Right lobe of liver (tissue), 6 donors: ENCODE results near the gene PPIC. TPM values are rescaled to one million over a fixed set of nuclear protein-coding genes. Genes with fewer than 3 reads are reported as not detected.
"Not testable (repeated sequence)": the region's sequence is repeated elsewhere in the genome, so short reads cannot be mapped to it uniquely, and the experiment has no call there.

Source experiments
- ATAC-seq, 4 donors: fragments of 200-7000 bp; cut with Tn5 transposase; one replicate each; pipeline ENCODE4 v1.9.1; 2020; ENCODE audit warnings: mild to moderate bottlenecking in 4 of 4, moderate library complexity in 4 of 4
- DNase-seq, 3 donors: peaks; one replicate each; pipeline ENCODE4 v3.0.0-alpha.2; 2020
- H3K27ac ChIP-seq, 3 donors: fragments of 200-600 bp; one replicate each; pipeline ENCODE4 v1.8.0; 2022
- H3K27me3 ChIP-seq, 2 donors: fragments of 200-600 bp; one replicate each; pipeline ENCODE4 v1.8.0; 2022
- H3K36me3 ChIP-seq, 4 donors: fragments of 200-600 bp; sonication (generic) in 1 of 4; one replicate each; pipeline versions ENCODE4 v1.5.1 to v1.8.0; 2017 to 2022; ENCODE audit warnings: control low read depth in 1 of 4
- H3K4me1 ChIP-seq, 4 donors: fragments of 200-600 bp; sonication (generic) in 1 of 4; one replicate each; pipeline versions ENCODE4 v1.5.1 to v1.8.0; 2017 to 2022; ENCODE audit warnings: control low read depth in 1 of 4
- H3K4me3 ChIP-seq, 3 donors: fragments of 200-600 bp; one replicate each; pipeline ENCODE4 v1.8.0; 2022
- H3K9me3 ChIP-seq, 4 donors: fragments of 200-600 bp; sonication (generic) in 1 of 4; one replicate each; pipeline versions ENCODE4 v1.5.1 to v1.8.0; 2017 to 2022; ENCODE audit warnings: control low read depth in 1 of 4
- POLR2A ChIP-seq: fragments of 450-650 bp; IDR thresholded peaks from one replicate; pipeline ENCODE4 v1.6.1; 2017; ENCODE audit warnings: antibody characterized with exemption, mild to moderate bottlenecking
- WGBS: methylation state at CpG from one replicate; pipeline ENCODE4 v1.1.6; 2018; ENCODE audit warnings: low coverage, low lambda C conversion rate; ENCODE audit not compliant: insufficient coverage; ENCODE audit errors: missing lambda C conversion rate; 5-methylcytosine and 5-hydroxymethylcytosine counted together
- intact Hi-C, 2 donors: fragments of 100-400 bp; cut with DNase I; formaldehyde crosslinking; loops; one replicate each; pipeline versions ENCODE4 v1.11.2 to v1.14.1; 2022
- small RNA-seq, 2 experiments: library from RNA; depleted of rRNA; stranded (forward); fragments of <200 nt; gene quantifications; one replicate each; pipeline ENCODE3, GENCODE V24; 2016
- total RNA-seq, 6 experiments: library from RNA; depleted of rRNA in 2 of 6; stranded (reverse); fragments of >200 nt in 2 of 6; fragmentation: NEBNext Ultra II Directional in 3 of 6; extraction: Animal tissue kit (Norgen Biotek cat#: 25700) in 3 of 6; gene quantifications; one replicate each; pipeline versions ENCODE4 v1.1.0 to v1.2.4, GENCODE V29; 2016 to 2023
- TF ChIP-seq, protein P1 (sequence below), 4 donors: fragments of 200-600 bp in 3 of 4; fragments of 450-650 bp in 1 of 4; IDR thresholded peaks; one replicate each; pipeline versions ENCODE4 v1.5.1 to v1.8.0; 2016 to 2022; ENCODE audit warnings: antibody characterized with exemption in 4 of 4, mild to moderate bottlenecking in 2 of 4
- donor health status: DM: no; HTN: yes; CAD: no.
- donor health status: DM: no; HTN: no; CAD: no.
- donor health status: DM: no; HTN: no; CAD: no.
- donor health status: DM: no; HTN: yes; CAD: no.
- donor health status: DM: no; HTN: yes; CAD: no.

Gene PPIC
- total RNA-seq, 6 experiments from 2014 or later, result 9.7 to 21.7 (median 16.9) TPM

DNA sequence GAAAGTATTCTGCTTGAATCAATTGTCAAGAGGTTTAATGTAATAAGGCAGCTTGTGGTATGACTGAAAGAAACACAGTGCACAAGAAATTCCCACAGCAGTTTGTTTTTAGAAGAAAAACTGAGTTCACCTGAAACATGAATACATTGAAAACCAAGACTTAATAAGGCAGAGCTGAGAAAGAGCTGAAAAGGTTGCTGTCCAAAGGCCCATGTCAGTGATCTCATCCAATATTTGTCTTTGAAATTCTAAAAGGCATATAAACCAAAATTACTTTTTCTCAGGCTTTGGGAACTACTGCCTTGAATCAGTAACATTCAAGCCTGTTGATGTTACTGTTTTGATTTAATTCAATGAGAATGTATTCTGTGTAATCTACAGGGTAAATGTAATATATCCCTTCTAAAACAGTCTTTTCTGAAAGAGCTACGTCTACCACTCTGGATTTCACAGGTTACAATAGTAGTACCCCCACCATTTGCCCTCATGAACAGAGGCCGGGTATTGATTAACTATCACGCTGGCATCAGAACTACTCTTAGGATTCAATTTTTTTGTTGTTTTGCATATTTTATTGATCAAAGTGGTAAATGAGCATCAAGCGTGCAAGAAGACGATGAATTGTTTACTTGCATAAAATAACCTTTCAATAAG, 57.8 kb downstream of the PPIC start:
- WGBS, result 36% methylated on average over 5 of the region's 5 CpGs
- H3K36me3 ChIP-seq, result no peaks in the 10 kb centered on the region
- peak overlapping the region; percentile 81 to 91 (median 91) for H3K27ac ChIP-seq
- ATAC-seq (peak; percentile 53 to 66 (median 61)), DNase-seq (no peak)
- no peaks in the 10 kb centered on the region for H3K9me3 ChIP-seq
- intact Hi-C loops, result no loop called here
- peak overlapping the region in 2 of 3 donors; percentile 19 to 20 for H3K4me3 ChIP-seq
- peaks cover 0 to 40% (median 9%) of the 10 kb centered on the region in 4 donors for H3K4me1 ChIP-seq
- H3K27me3 ChIP-seq, result no peaks in the 10 kb centered on the region
- TF ChIP-seq, protein P1, sequence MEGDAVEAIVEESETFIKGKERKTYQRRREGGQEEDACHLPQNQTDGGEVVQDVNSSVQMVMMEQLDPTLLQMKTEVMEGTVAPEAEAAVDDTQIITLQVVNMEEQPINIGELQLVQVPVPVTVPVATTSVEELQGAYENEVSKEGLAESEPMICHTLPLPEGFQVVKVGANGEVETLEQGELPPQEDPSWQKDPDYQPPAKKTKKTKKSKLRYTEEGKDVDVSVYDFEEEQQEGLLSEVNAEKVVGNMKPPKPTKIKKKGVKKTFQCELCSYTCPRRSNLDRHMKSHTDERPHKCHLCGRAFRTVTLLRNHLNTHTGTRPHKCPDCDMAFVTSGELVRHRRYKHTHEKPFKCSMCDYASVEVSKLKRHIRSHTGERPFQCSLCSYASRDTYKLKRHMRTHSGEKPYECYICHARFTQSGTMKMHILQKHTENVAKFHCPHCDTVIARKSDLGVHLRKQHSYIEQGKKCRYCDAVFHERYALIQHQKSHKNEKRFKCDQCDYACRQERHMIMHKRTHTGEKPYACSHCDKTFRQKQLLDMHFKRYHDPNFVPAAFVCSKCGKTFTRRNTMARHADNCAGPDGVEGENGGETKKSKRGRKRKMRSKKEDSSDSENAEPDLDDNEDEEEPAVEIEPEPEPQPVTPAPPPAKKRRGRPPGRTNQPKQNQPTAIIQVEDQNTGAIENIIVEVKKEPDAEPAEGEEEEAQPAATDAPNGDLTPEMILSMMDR (IDR thresholded peaks at IDR 0.05), result no peak

- H3K27me3 ChIP-seq, result no peaks in the 10 kb centered on the region
- H3K27ac ChIP-seq, result peak overlapping the region; percentile 81 to 91 (median 91)
- peak overlapping the region in 2 of 3 donors; percentile 19 to 20 for H3K4me3 ChIP-seq
- ATAC-seq, result peak; percentile 72 to 83 (median 78)
- TF ChIP-seq, protein P1 (IDR thresholded peaks at IDR 0.05), result no peak
- TF ChIP-seq POLR2A, result no peak
- DNase-seq, result no peak
- no peaks in the 10 kb centered on the region for H3K36me3 ChIP-seq
- intact Hi-C loops, result no loop called here
- 30% methylated on average over 2 of the region's 2 CpGs for whole genome bisulfite sequencing
- H3K4me1 ChIP-seq, result peaks cover 0 to 44% (median 9%) of the 10 kb centered on the region in 4 donors
- no peaks in the 10 kb centered on the region for H3K9me3 ChIP-seq
Observed at GRCh38 chr5:122978068-122978467, 58.5 kb downstream of the PPIC start.

DNA sequence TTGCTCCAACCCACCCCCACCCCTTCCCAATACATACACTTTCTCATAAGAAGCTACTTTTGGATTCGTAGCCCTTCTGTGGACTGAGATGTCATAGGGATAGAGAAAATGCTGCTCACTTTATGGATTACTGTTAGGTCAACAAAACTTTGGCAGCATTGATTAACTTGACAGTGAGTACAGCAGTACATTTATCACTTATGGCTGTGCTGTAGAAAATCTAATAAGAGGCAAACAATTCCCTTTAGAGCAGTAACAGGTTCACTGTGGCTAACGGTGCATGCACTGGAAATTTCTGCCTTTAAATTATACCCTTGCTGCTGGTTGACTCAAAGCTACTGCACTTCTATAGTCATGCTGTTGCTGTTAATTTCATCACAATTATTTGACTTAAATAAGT, 59.2 kb downstream of the PPIC start:
- intact Hi-C loops, result no loop called here
- Histone ChIP-seq H3K4me3 (no peak overlapping the region), H3K4me1 (peaks cover 0 to 42% (median 9%) of the 10 kb centered on the region in 4 donors), H3K27ac (peak overlapping the region; percentile 1 to 91 (median 91)), H3K36me3 (no peaks in the 10 kb centered on the region), H3K9me3 (no peaks in the 10 kb centered on the region), H3K27me3 (no peaks in the 10 kb centered on the region)
- DNase-seq, result no peak
- WGBS, result 28% methylated on average over 2 of the region's 2 CpGs
- TF ChIP-seq, protein P1 (IDR thresholded peaks at IDR 0.05), result no peak
- TF ChIP-seq POLR2A, result no peak
- peak; percentile 34 to 54 (median 44) for ATAC-seq

GRCh38 chr5:122974251-122974650, 62.3 kb downstream of the PPIC start:
- H3K27ac ChIP-seq, result peak overlapping the region in 1 of 3 donors; percentile 26
- DNase-seq, H3K36me3 ChIP-seq, H3K9me3 ChIP-seq, intact Hi-C loops, H3K4me3 ChIP-seq, H3K27me3 ChIP-seq: not testable (repeated sequence)
- H3K4me1 ChIP-seq, result peaks cover 0 to 34% (median 1%) of the 10 kb centered on the region in 4 donors
- peak in 1 of 4 donors; percentile 8 for ATAC-seq
- 90% methylated on average over 2 of the region's 3 CpGs for WGBS

GRCh38 chr5:122973759-122974158, 62.8 kb downstream of the PPIC start:
- intact Hi-C loops, H3K4me3 ChIP-seq, H3K27me3 ChIP-seq, H3K9me3 ChIP-seq, H3K36me3 ChIP-seq: not testable (repeated sequence)
- no CpG with 5 or more reads among the region's 1 CpG for WGBS
- H3K27ac ChIP-seq, result peak overlapping the region in 1 of 3 donors; percentile 26
- H3K4me1 ChIP-seq, result peaks cover 0 to 30% (median 0%) of the 10 kb centered on the region in 4 donors
- ATAC-seq, result peak in 1 of 4 donors; percentile 55
- peak in 2 of 3 donors; percentile 73 to 79 for DNase-seq

Small RNA genes lying within 50 kb of the gene (small RNA-seq; reads per million reads assigned to genes)
- gene RN7SL689P (0 reads per million in 2 experiments), gene RN7SL711P (0 reads per million in 2 experiments)

Other genes starting within 250 kb of the PPIC start
- gene SNX24, start 191.1 kb downstream of the PPIC start, total RNA-seq, result 10 to 100 TPM in 4 of 6 experiments, 1 to 10 TPM in 2; 6.2 to 23.7 (median 12.5) TPM
- under 1 TPM in 5 of 6 experiments, not detected in 1; 0.20 to 0.64 (median 0.31) TPM for gene PRDM6, start 52.5 kb upstream of the PPIC start, total RNA-seq